Activated B cell treated with CpG ODN at 0.5 μM for 24 hours (primary cell): Measurements from ENCODE around the gene NRXN3. TPM values are rescaled to one million over a fixed set of nuclear protein-coding genes. Genes with fewer than 3 reads are reported as not detected.

Experiments used
- ATAC-seq: fragments of 200-7000 bp; cut with Tn5 transposase; one replicate; pipeline ENCODE4 v1.10.0; 2021; ENCODE audit warnings: low read depth, mild to moderate bottlenecking, moderate library complexity
- CTCF ChIA-PET: fragments of 350-600 bp; sonication (Branson Sonifier 250); formaldehyde crosslinking; loops from one replicate; lab custom pipeline; 2021; ENCODE audit warnings: antibody characterized with exemption; lab: Charles Lee
- POLR2A ChIA-PET: fragments of 350-600 bp; sonication (Branson Sonifier 250); formaldehyde crosslinking; loops from one replicate; lab custom pipeline; 2021; ENCODE audit warnings: antibody characterized with exemption; lab: Charles Lee
- DNase-seq: peaks from one replicate; pipeline ENCODE4 v3.0.0; 2022
- H3K27ac Mint-ChIP-seq: one replicate; pipeline ENCODE4 v1.8.0; 2020; ENCODE audit warnings: mixed read lengths
- H3K27me3 Mint-ChIP-seq: one replicate; pipeline ENCODE4 v1.8.0; 2021; ENCODE audit warnings: mixed read lengths
- H3K36me3 Mint-ChIP-seq: one replicate; pipeline ENCODE4 v1.8.0; 2021; ENCODE audit warnings: low read depth, mixed read lengths
- H3K4me1 Mint-ChIP-seq: one replicate; pipeline ENCODE4 v1.8.0; 2021; ENCODE audit warnings: mixed read lengths
- H3K4me3 Mint-ChIP-seq: one replicate; pipeline ENCODE4 v1.8.0; 2020; ENCODE audit warnings: mild to moderate bottlenecking, mixed read lengths
- H3K9me3 Mint-ChIP-seq: one replicate; pipeline ENCODE4 v1.8.0; 2020; ENCODE audit warnings: mixed read lengths
- CTCF ChIP-seq: fragments of 200-600 bp; IDR thresholded peaks from one replicate; pipeline ENCODE4 v1.8.0; 2022; ENCODE audit warnings: antibody characterized with exemption, mild to moderate bottlenecking
- intact Hi-C: fragments of 100-400 bp; cut with micrococcal nuclease; formaldehyde crosslinking; loops from one replicate; pipeline ENCODE4 v1.15.1; 2024
- total RNA-seq: library from RNA; stranded (reverse); gene quantifications from 2 replicates; pipeline ENCODE4 v1.2.3, GENCODE V29; 2022

Gene NRXN3
- total RNA-seq, 1 donor from 2014 or later: not detected

DNA sequence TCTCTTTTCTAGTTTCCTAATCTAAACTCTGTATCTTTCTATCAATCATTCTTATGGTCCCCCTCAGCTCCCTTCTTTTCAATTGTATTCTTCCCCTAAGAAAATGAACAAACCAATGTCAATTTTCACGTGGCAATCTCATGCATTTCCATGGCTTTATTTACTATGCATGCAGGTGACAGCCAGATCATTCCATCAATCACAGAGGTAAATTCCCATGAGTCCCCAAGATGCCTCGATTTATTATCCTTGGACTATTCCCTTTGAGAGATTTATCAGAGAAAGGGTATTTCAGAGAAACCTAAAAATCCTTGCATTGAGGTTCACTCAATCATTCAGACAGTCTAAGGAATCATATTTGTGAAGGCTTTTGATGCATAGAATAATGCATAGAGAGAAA, 1739.9 kb downstream of the NRXN3 start:
- no peak for DNase-seq
- ChIA-PET CTCF (no interaction called here), POLR2A (no interaction called here)
- no peak overlapping the region for H3K4me3 Mint-ChIP-seq
- no peak for TF ChIP-seq CTCF
- intact Hi-C loops: no loop called here
- H3K27ac Mint-ChIP-seq: no peak overlapping the region
- no peaks in the 10 kb centered on the region for H3K36me3 Mint-ChIP-seq
- no peak for ATAC-seq
- H3K27me3 Mint-ChIP-seq: no peaks in the 10 kb centered on the region
- peaks cover 6% of the 10 kb centered on the region for H3K9me3 Mint-ChIP-seq
- H3K4me1 Mint-ChIP-seq: no peaks in the 10 kb centered on the region

GRCh38 chr14:79911744-79912143, 1741.6 kb downstream of the NRXN3 start:
- Mint-ChIP-seq H3K4me1 (no peaks in the 10 kb centered on the region), H3K4me3 (no peak overlapping the region), H3K36me3 (no peaks in the 10 kb centered on the region), H3K27me3 (no peaks in the 10 kb centered on the region), H3K9me3 (peaks cover 6% of the 10 kb centered on the region), H3K27ac (no peak overlapping the region)
- ATAC-seq (no peak), DNase-seq (no peak)
- CTCF ChIA-PET: no interaction called here
- TF ChIP-seq CTCF: no peak
- POLR2A ChIA-PET: no interaction called here
- intact Hi-C loops: no loop called here

- no peak for DNase-seq
- TF ChIP-seq CTCF: no peak
- H3K27me3 Mint-ChIP-seq: no peaks in the 10 kb centered on the region
- H3K9me3 Mint-ChIP-seq: peaks cover 7% of the 10 kb centered on the region
- ChIA-PET CTCF (no interaction called here), POLR2A (no interaction called here)
- no peak overlapping the region for H3K27ac Mint-ChIP-seq
- H3K36me3 Mint-ChIP-seq: no peaks in the 10 kb centered on the region
- H3K4me3 Mint-ChIP-seq: no peak overlapping the region
- intact Hi-C loops: no loop called here
- H3K4me1 Mint-ChIP-seq: no peaks in the 10 kb centered on the region
- no peak for ATAC-seq
Observed at GRCh38 chr14:79914595-79914994, 1744.4 kb downstream of the NRXN3 start.

DNA sequence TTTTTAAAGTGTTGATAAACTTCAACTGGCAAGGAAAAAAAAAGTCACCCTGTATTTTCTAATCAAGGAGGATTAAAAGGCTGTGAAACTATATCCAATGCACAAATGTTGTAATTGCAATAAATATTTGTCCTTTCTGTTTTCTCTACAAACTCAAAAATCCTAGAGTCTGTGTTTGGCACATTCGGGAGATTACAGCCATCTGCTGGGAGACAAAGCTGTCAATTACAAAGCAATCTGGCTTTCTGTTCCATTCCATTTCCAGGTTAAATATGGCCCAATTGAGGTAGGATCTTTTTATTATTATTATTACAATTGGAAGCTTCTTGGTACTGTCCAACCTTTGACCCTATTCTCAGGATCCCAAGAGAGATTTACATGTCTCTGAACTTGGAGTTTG, 1745.2 kb downstream of the NRXN3 start:
- Mint-ChIP-seq H3K4me3 (no peak overlapping the region), H3K4me1 (no peaks in the 10 kb centered on the region), H3K9me3 (peaks cover 9% of the 10 kb centered on the region), H3K36me3 (no peaks in the 10 kb centered on the region), H3K27me3 (no peaks in the 10 kb centered on the region), H3K27ac (no peak overlapping the region)
- intact Hi-C loops: no loop called here
- ATAC-seq (no peak), DNase-seq (no peak)
- ChIA-PET CTCF (no interaction called here), POLR2A (no interaction called here)
- no peak for TF ChIP-seq CTCF

GRCh38 chr14:79916281-79916680, 1746.1 kb downstream of the NRXN3 start:
- no peak overlapping the region for H3K4me3 Mint-ChIP-seq
- no peak for DNase-seq
- H3K27me3 Mint-ChIP-seq: no peaks in the 10 kb centered on the region
- ATAC-seq: no peak
- ChIA-PET POLR2A (no interaction called here), CTCF (no interaction called here)
- H3K36me3 Mint-ChIP-seq: no peaks in the 10 kb centered on the region
- no peaks in the 10 kb centered on the region for H3K4me1 Mint-ChIP-seq
- peaks cover 9% of the 10 kb centered on the region for H3K9me3 Mint-ChIP-seq
- intact Hi-C loops: no loop called here
- no peak for TF ChIP-seq CTCF
- H3K27ac Mint-ChIP-seq: no peak overlapping the region
